OCI-LY1 (cell line): ENCODE data around the gene ASCC1.

Source experiments
- H2AFZ ChIP-seq: fragments of 200-600 bp; sonication (generic), shearing (Covaris generic); 2 replicates; pipeline ENCODE4 v1.6.0; 2014; ENCODE audit warnings: antibody characterized with exemption, mild to moderate bottlenecking, low read length
- H3F3A ChIP-seq: fragments of 200-600 bp; sonication (generic), shearing (Covaris generic); 2 replicates; pipeline ENCODE4 v1.6.0; 2014; ENCODE audit warnings: mild to moderate bottlenecking, antibody characterized with exemption, low read length, moderate library complexity; ENCODE audit not compliant: insufficient read depth
- H3K27ac ChIP-seq: fragments of 200-600 bp; sonication (generic); 2 replicates; pipeline ENCODE4 v1.5.1; 2014; ENCODE audit warnings: low read length, mixed run types, mild to moderate bottlenecking, low read depth; ENCODE audit not compliant: poor library complexity, severe bottlenecking
- H3K27me3 ChIP-seq: fragments of 200-600 bp; sonication (generic); 2 replicates; pipeline ENCODE4 v1.6.0; 2014; ENCODE audit warnings: antibody characterized with exemption, mild to moderate bottlenecking, low read length, moderate library complexity; ENCODE audit not compliant: insufficient read depth
- H3K36me3 ChIP-seq: fragments of 200-600 bp; sonication (generic); 2 replicates; pipeline ENCODE4 v1.6.1; 2014; ENCODE audit warnings: mild to moderate bottlenecking, antibody characterized with exemption, low read length, moderate library complexity, mixed read lengths; ENCODE audit not compliant: insufficient read depth
- H3K4me1 ChIP-seq: fragments of 200-600 bp; sonication (generic); 2 replicates; pipeline ENCODE4 v1.5.1; 2014; ENCODE audit warnings: mild to moderate bottlenecking, low read length, moderate library complexity; ENCODE audit not compliant: insufficient read depth, severe bottlenecking
- H3K4me2 ChIP-seq: fragments of 200-600 bp; sonication (generic), shearing (Covaris generic); 2 replicates; pipeline ENCODE4 v1.6.1; 2014; ENCODE audit warnings: low read length
- H3K4me3 ChIP-seq: fragments of 200-600 bp; sonication (generic); 2 replicates; pipeline ENCODE4 v1.5.1; 2014; ENCODE audit warnings: low read length, low read depth, mild to moderate bottlenecking, mixed read lengths; ENCODE audit not compliant: poor library complexity, severe bottlenecking
- H3K79me2 ChIP-seq: fragments of 200-600 bp; shearing (Covaris generic); 2 replicates; pipeline ENCODE4 v1.6.1; 2016; ENCODE audit warnings: mixed run types, low read length, mixed read lengths; ENCODE audit not compliant: insufficient read depth
- H3K9ac ChIP-seq: fragments of 200-600 bp; sonication (generic), shearing (Covaris generic); 2 replicates; pipeline ENCODE4 v1.6.1; 2014; ENCODE audit warnings: mild to moderate bottlenecking, low read length, mixed read lengths
- H3K9me2 ChIP-seq: fragments of 200-600 bp; sonication (generic), shearing (Covaris generic); 2 replicates; pipeline ENCODE4 v1.6.1; 2014; ENCODE audit warnings: low read depth, mild to moderate bottlenecking, low read length, mixed read lengths
- H3K9me3 ChIP-seq: fragments of 200-600 bp; shearing (Covaris generic); 2 replicates; pipeline ENCODE4 v1.6.1; 2014; ENCODE audit warnings: low read length, mixed read lengths
- H4K20me1 ChIP-seq: fragments of 200-600 bp; sonication (generic), shearing (Covaris generic); 2 replicates; pipeline ENCODE4 v1.6.0; 2016; ENCODE audit warnings: mild to moderate bottlenecking, low read length; ENCODE audit not compliant: insufficient read depth
- CTCF ChIP-seq: fragments of 200-600 bp; sonication (generic), shearing (Covaris generic); IDR thresholded peaks from 2 replicates; pipeline ENCODE4 v1.5.1; 2017; ENCODE audit warnings: mild to moderate bottlenecking, antibody characterized with exemption, low read length, moderate library complexity, mixed read lengths
- EZH2 ChIP-seq: fragments of 200-600 bp; sonication (generic), shearing (Covaris generic); IDR thresholded peaks from 2 replicates; pipeline ENCODE4 v1.8.0; 2017; ENCODE audit warnings: borderline replicate concordance, mixed run types, mild to moderate bottlenecking, antibody characterized with exemption, low read length, moderate library complexity, mixed read lengths

ASCC1 gene

GRCh38 chr10:72146559-72147323 is 69.3 kb downstream of the ASCC1 start:
- H3K4me1 ChIP-seq: no peaks in the 10 kb centered on the region
- no peak overlapping the region for H3K4me2 ChIP-seq
- H3K79me2 ChIP-seq: no peaks in the 10 kb centered on the region
- H3K4me3 ChIP-seq: no peak overlapping the region
- H3K27ac ChIP-seq: no peak overlapping the region
- no peak overlapping the region for H2AFZ ChIP-seq
- no peaks in the 10 kb centered on the region for H3K9me2 ChIP-seq
- no peak overlapping the region for H3K9ac ChIP-seq
- no peaks in the 10 kb centered on the region for H3K27me3 ChIP-seq
- H3F3A ChIP-seq: no peaks in the 10 kb centered on the region
- no peaks in the 10 kb centered on the region for H3K36me3 ChIP-seq
- H3K9me3 ChIP-seq: no peaks in the 10 kb centered on the region
- TF ChIP-seq EZH2 (no peak), CTCF (no peak)
- no peaks in the 10 kb centered on the region for H4K20me1 ChIP-seq

GRCh38 chr10:72146071-72146470 is 70.0 kb downstream of the ASCC1 start:
- Histone ChIP-seq H3K9me3 (no peaks in the 10 kb centered on the region), H3K4me2 (no peak overlapping the region), H3K27me3 (no peaks in the 10 kb centered on the region), H2AFZ (no peak overlapping the region), H3K4me1 (no peaks in the 10 kb centered on the region), H3K9me2 (no peaks in the 10 kb centered on the region), H3K27ac (no peak overlapping the region), H4K20me1 (no peaks in the 10 kb centered on the region), H3K9ac (no peak overlapping the region), H3K36me3 (no peaks in the 10 kb centered on the region), H3K79me2 (no peaks in the 10 kb centered on the region), H3F3A (no peaks in the 10 kb centered on the region), H3K4me3 (no peak overlapping the region)
- TF ChIP-seq EZH2 (no peak), CTCF (no peak)

DNA sequence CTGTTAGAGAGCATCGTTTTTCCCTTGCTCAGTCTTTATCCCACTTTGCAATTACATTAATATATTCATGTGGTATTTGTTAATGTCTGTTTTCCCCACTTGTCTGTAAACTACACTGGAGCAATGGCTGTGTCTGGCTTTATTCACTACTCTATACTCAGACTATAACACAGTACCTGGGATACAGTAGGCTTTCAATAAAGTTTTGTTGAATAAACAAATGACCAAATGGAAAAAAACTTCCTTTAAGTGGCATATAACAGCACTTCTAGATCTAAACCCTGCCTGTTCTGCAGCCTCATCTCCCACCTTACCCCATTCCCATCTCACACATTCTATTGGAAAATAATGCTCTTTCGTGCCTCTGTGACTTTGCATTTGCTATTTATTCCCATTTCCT is 70.4 kb downstream of the ASCC1 start:
- H3K36me3 ChIP-seq: no peaks in the 10 kb centered on the region
- H3K27ac ChIP-seq: no peak overlapping the region
- TF ChIP-seq CTCF (no peak), EZH2 (no peak)
- H3K27me3 ChIP-seq: no peaks in the 10 kb centered on the region
- no peak overlapping the region for H3K9ac ChIP-seq
- no peak overlapping the region for H3K4me3 ChIP-seq
- H3F3A ChIP-seq: no peaks in the 10 kb centered on the region
- H3K79me2 ChIP-seq: no peaks in the 10 kb centered on the region
- no peaks in the 10 kb centered on the region for H3K9me3 ChIP-seq
- no peaks in the 10 kb centered on the region for H3K9me2 ChIP-seq
- H3K4me2 ChIP-seq: no peak overlapping the region
- no peaks in the 10 kb centered on the region for H4K20me1 ChIP-seq
- no peak overlapping the region for H2AFZ ChIP-seq
- no peaks in the 10 kb centered on the region for H3K4me1 ChIP-seq
